Inflammatory macrophage treated with lipopolysaccharide for 4 hours (primary cell): ENCODE measurements around the gene TARBP1.

Source experiments
- DNase-seq: peaks from one replicate; pipeline ENCODE4 v3.0.0-alpha.2; 2020

The TARBP1 gene

DNA sequence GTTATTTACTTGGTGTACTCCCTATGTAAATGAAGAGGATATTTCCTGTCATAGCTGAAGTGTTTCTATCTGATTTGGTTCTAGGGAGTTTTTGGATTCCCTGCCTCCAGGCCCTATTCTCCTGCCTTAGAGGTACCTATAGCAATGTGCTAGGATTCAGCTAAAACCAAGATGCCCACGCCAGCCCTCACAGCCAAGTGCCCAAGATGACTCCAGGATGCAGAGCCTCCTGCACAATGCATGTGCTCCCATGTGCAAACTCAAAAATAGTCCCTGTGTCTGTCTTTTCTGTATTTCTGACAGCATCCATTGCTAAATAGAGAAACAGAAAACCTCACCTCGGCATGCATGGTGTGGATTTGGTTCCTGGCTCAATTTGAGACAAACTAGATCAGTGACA lies 887 bp upstream of the TARBP1 start:
- no peak for DNase-seq

GRCh38 chr1:234479310-234479559 lies 256 bp upstream of the TARBP1 start:
- no peak for DNase-seq

DNA sequence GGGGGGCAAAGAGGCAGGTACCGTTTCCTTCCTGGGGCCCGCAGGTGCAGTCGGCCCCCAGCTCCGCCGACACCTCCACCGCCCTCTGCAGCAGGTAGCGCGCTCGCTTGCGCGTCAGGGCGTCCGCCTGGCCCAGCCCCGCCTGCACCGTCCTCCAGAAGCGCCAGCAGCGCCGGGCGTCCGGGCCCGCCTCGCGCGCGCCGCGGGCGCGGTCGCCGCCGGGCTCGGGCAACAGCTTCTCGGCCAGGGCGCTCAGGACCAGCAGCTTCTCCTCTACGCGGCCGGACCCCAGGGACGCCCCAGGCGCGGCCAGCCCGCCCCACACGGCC lies 863 bp downstream of the TARBP1 start:
- no peak for DNase-seq

GRCh38 chr1:234477386-234478151 lies 1.4 kb downstream of the TARBP1 start:
- no peak for DNase-seq

DNA sequence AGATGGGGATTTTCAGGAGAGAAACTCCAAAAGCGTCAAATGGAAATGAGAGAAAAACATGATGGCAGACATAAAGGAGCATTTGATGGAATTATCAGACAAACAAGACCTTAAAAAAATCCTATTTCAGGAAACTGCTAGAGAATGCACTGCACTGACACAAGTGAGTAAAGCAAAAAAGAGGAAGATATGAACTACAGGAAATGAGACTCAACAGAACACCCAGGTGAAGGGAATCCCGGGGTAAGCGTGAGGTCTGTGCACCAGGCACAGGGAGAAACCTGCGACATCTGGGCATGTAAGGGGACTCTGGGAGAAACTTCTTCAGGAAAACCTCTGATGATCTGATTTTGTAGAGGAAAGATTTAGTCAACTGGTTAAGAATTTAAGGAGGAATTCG lies 2.8 kb downstream of the TARBP1 start:
- no peak for DNase-seq

DNA sequence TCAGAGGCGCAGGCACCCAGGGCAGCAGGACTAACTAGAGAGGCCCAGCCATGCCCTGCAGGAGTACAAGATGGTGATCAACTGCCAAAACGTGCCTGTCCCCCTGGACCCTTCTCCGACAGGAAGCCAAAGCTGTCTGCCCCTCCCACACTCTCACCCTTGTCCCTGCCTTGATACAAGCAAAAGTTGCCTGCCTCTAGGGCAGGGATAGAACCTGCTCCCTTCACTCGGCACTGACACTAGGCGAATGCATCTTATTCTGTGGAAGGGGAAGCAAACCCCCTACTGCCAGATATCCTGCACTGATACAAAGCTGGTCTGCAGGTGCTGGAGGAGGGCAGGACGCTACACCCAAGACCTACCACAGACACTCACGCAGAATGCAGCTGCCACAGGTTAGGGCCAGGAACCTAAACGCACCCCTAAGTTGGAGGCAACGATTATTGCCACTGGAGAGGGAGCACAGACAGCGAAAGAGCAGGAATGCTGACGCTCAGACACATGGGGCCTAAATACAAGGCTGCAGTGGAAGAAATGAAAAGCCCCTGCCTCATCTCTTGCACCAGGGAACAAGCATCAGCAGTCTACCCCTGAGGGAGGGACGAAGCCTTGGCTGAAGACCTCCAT lies 3.7 kb downstream of the TARBP1 start:
- no peak for DNase-seq

DNA sequence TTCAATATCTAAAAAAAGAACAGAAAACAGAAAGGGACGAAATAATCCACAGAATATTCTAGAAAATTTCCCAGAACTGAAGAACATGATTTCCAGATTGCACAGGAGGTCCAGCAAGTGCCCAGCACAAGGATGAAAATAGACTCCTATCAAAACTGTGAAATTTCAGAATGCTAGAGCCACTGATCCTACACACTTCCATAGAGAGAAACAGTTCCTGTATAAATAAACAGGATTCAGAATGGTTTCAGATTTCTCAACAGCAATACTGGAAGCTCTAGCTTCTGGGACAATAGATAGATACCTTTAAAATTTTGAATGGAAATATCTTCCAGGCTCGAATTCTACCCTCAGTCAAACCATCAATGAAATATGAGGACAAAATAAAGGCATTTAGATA lies 4.6 kb downstream of the TARBP1 start:
- no peak for DNase-seq

DNA sequence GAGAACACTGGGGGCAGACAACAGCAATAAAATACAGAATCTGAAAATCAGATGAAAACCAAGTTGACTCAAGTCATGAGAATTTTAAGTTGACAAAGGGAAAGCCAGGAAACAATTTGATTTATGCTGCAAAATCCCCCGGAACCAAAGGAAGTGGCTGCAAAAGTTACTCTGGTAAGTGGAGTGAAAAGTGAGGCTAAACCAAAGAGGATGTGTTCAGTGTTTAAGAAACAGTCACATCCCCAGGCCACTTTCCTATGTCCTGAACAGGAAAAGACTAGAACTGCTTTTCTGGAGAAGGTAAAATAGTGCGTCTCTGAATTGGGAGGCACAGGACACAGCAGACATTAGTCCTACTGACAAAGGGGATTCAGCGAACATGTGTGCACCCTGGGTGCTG lies 5.9 kb downstream of the TARBP1 start:
- no peak for DNase-seq

DNA sequence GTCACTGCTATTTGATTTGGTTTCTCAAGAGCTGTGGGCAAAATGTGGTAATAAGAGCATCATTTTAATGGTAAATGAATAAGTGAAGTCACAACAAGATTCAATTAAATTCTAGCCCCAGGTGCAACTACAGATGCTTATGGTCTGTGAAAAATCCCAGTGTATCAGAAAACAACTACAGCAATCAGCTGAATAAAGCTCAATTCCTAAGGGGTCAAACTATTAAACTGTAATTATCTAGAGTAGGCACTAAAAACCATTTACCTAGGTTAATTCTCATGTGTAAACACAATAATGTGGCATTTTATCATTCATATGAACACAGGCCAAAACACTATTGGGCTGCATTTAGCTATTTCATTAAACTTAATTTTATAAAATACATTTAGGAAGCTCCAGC lies 9.6 kb downstream of the TARBP1 start:
- no peak for DNase-seq

DNA sequence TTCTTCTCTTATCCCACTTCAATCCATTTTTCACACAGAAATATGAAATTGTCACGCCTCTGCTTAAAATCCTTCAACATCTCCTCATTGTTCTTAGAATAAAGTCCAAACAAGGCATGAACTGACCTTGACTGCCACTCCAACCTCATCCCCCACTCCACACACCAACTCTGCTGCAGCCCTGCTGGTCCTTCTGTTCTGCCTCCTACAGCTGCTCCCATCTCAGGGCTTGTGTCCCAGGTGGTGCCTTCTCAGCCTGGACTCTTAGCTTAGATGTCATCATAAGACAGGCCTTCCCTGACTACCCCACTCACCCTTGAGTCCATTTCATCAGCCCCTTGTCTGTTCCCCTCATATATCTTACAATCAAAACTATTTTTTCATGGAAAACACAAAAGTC lies 10.4 kb downstream of the TARBP1 start:
- no peak for DNase-seq

GRCh38 chr1:234467821-234468220 lies 11.2 kb downstream of the TARBP1 start:
- no peak for DNase-seq

DNA sequence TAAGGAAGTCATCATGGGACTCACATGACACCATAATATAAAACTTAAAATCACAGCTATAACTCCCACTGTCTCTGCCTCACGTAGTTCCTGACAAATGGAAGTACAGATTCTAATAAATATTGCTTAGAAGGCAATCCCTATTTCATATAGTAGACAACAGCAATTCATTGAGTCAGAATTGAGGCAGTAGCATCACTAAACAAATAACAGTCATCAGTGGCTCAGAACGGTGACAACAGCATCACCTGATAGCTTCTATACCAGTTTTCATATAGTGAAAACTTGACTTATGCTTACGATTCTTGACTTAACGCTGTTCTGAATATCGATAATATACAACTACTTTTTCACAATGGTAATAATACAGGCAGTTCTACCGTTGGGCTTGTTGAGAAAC lies 12.0 kb downstream of the TARBP1 start:
- DNase-seq: no peak

- DNase-seq: no peak
Observed at GRCh38 chr1:234463749-234464148, 15.2 kb downstream of the TARBP1 start.

- DNase-seq: no peak
Observed at GRCh38 chr1:234460652-234461051, 18.3 kb downstream of the TARBP1 start.

GRCh38 chr1:234458352-234459017 lies 20.5 kb downstream of the TARBP1 start:
- no peak for DNase-seq

DNA sequence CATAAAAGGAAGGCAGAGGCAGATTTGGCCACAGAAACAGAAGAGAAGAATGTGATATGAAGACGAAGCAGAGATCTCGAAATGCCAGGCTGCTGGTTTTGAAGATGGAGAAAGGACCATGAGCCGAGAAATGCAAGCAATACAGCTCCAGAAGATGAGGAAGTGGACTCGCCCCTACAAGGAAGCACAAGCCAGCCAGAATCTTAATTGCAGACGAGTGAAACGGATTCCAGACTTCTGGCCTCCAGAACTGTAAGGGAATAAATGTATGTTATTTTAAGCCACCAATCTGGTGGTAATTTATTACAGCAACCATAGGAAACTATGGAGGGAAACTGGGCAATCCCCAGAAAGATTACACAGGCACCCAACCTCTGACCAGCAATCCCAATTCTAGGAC lies 24.1 kb downstream of the TARBP1 start:
- DNase-seq: no peak

GRCh38 chr1:234452406-234452965 lies 26.5 kb downstream of the TARBP1 start:
- no peak for DNase-seq

DNA sequence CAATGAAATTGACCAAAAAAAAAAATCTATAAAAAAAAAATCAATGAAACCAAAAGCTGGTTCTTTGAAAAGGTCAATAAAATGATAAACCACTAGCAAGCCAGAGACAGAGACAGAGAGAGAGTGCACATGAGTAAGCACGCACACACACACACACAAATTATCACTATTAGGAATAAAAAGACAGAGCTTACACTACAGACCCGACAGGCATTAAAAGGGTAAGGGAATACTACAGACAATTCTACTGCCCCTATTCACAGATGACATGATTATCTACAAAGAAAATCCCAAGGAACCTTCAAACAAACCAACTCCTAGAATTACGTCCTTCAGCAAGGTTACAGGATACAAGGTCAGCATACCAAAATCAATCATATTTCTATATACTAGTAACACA lies 38.6 kb downstream of the TARBP1 start:
- no peak for DNase-seq

GRCh38 chr1:234438579-234438978 lies 40.4 kb downstream of the TARBP1 start:
- no peak for DNase-seq

- no peak for DNase-seq
Observed at GRCh38 chr1:234437423-234438171, 41.4 kb downstream of the TARBP1 start.

GRCh38 chr1:234435620-234436019 lies 43.4 kb downstream of the TARBP1 start:
- DNase-seq: no peak

- no peak for DNase-seq
Observed at GRCh38 chr1:234434706-234435105, 44.3 kb downstream of the TARBP1 start.

DNA sequence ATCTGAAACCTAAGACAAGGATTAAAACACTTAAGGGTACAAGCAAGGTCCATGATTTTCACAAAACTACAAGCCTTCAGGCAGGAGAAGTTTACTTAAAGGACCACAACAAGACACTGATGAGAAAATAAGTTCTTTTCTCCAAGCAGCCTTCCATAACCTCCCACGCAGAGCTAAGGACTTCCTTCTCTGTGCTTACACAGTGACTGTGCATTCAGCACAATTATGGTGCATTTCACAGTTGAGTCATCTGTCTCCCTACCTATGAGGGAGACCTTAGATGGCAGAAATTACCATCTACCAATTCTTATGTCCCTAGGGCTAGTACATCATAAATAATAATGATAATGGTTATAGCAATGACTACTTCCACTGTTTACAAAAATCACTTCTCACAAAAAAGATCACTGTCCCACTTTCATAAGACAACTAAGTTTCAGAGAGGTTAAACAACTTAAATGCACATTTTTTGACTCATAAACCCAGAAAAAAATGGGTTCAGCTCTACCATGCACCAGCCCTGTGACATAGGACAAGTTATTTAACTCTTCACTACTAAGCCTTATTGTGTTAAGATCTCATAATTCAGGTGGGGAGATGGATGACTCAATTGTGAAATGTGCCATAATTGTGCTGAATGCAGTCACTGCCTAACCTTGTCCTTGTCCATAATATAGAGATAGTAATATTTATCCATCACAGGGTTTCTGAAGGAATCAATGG lies 45.3 kb downstream of the TARBP1 start:
- peak; percentile 73 for DNase-seq
